Measurements from ENCODE around the gene CXCR2. TPM values are rescaled to one million over a fixed set of nuclear protein-coding genes. Genes with fewer than 3 reads are reported as not detected.
"Not testable (repeated sequence)": the region's sequence is repeated elsewhere in the genome, so short reads cannot be mapped to it uniquely, and the experiment has no call there.

The CXCR2 gene
- total RNA-seq, 2 experiments from 2014 or later = 0.22 to 0.27 TPM

- Mint-ChIP-seq H3K4me1 (ENCODE audit: low read depth) (no peaks in the 10 kb centered on the region), H3K27me3 (peaks cover 4% of the 10 kb centered on the region), H3K27ac (no peak overlapping the region), H3K9me3 (no peaks in the 10 kb centered on the region), H3K36me3 (ENCODE audit: low read depth) (no peaks in the 10 kb centered on the region), H3K4me3 (no peak overlapping the region)
- DNase-seq (no peak), ATAC-seq (no peak)
- ChIA-PET CTCF (no interaction called here), POLR2A (no interaction called here)
- intact Hi-C loops (cut with micrococcal nuclease) = no loop called here
- TF ChIP-seq CTCF (IDR thresholded peaks at IDR 0.05) = no peak
Observed at GRCh38 chr2:218091746-218092145, 34.1 kb upstream of the CXCR2 start.

- no peaks in the 10 kb centered on the region for H3K9me3 Mint-ChIP-seq
- no peaks in the 10 kb centered on the region for H3K36me3 Mint-ChIP-seq (ENCODE audit: low read depth)
- TF ChIP-seq CTCF (IDR thresholded peaks at IDR 0.05) = no peak
- POLR2A ChIA-PET = no interaction called here
- DNase-seq (no peak), ATAC-seq (no peak)
- peaks cover 5% of the 10 kb centered on the region for H3K27me3 Mint-ChIP-seq
- H3K4me3 Mint-ChIP-seq = no peak overlapping the region
- no peaks in the 10 kb centered on the region for H3K4me1 Mint-ChIP-seq (ENCODE audit: low read depth)
- CTCF ChIA-PET = no interaction called here
- intact Hi-C loops (cut with micrococcal nuclease) = no loop called here
- no peak overlapping the region for H3K27ac Mint-ChIP-seq
Observed at GRCh38 chr2:218093879-218094278, 31.9 kb upstream of the CXCR2 start.

GRCh38 chr2:218095853-218096252 is 30.0 kb upstream of the CXCR2 start:
- no peaks in the 10 kb centered on the region for H3K4me1 Mint-ChIP-seq (ENCODE audit: low read depth)
- DNase-seq (no peak), ATAC-seq (no peak)
- H3K4me3 Mint-ChIP-seq = no peak overlapping the region
- intact Hi-C loops (cut with micrococcal nuclease) = no loop called here
- ChIA-PET POLR2A (no interaction called here), CTCF (no interaction called here)
- no peak overlapping the region for H3K27ac Mint-ChIP-seq
- H3K36me3 Mint-ChIP-seq (ENCODE audit: low read depth) = no peaks in the 10 kb centered on the region
- TF ChIP-seq CTCF (IDR thresholded peaks at IDR 0.05) = no peak
- no peaks in the 10 kb centered on the region for H3K9me3 Mint-ChIP-seq
- H3K27me3 Mint-ChIP-seq = peaks cover 8% of the 10 kb centered on the region

GRCh38 chr2:218097975-218098374 is 27.9 kb upstream of the CXCR2 start:
- ChIA-PET POLR2A (no interaction called here), CTCF (no interaction called here)
- Mint-ChIP-seq H3K27me3 (peaks cover 5% of the 10 kb centered on the region), H3K36me3 (ENCODE audit: low read depth) (no peaks in the 10 kb centered on the region), H3K4me1 (ENCODE audit: low read depth) (no peaks in the 10 kb centered on the region), H3K27ac (no peak overlapping the region), H3K4me3 (no peak overlapping the region), H3K9me3 (no peaks in the 10 kb centered on the region)
- intact Hi-C loops (cut with micrococcal nuclease) = no loop called here
- TF ChIP-seq CTCF (IDR thresholded peaks at IDR 0.05) = no peak
- ATAC-seq (no peak), DNase-seq (no peak)

- H3K27ac Mint-ChIP-seq; ATAC-seq; POLR2A ChIA-PET; H3K36me3 Mint-ChIP-seq (ENCODE audit: low read depth); DNase-seq; intact Hi-C loops (cut with micrococcal nuclease); H3K4me3 Mint-ChIP-seq; H3K9me3 Mint-ChIP-seq; CTCF ChIA-PET; H3K4me1 Mint-ChIP-seq (ENCODE audit: low read depth): not testable (repeated sequence)
- H3K27me3 Mint-ChIP-seq = peaks cover 36% of the 10 kb centered on the region
Observed at GRCh38 chr2:218108834-218109233, 17.0 kb upstream of the CXCR2 start.

GRCh38 chr2:218121789-218122188 is 4.0 kb upstream of the CXCR2 start:
- H3K36me3 Mint-ChIP-seq (ENCODE audit: low read depth); ATAC-seq; H3K4me3 Mint-ChIP-seq; DNase-seq; CTCF ChIA-PET; POLR2A ChIA-PET; H3K4me1 Mint-ChIP-seq (ENCODE audit: low read depth); H3K27me3 Mint-ChIP-seq; intact Hi-C loops (cut with micrococcal nuclease); H3K27ac Mint-ChIP-seq: not testable (repeated sequence)
- peaks cover 13% of the 10 kb centered on the region for H3K9me3 Mint-ChIP-seq

GRCh38 chr2:218122286-218122685 is 3.5 kb upstream of the CXCR2 start:
- DNase-seq; H3K9me3 Mint-ChIP-seq; POLR2A ChIA-PET; H3K27ac Mint-ChIP-seq; ATAC-seq; H3K4me3 Mint-ChIP-seq; H3K27me3 Mint-ChIP-seq; H3K4me1 Mint-ChIP-seq (ENCODE audit: low read depth); H3K36me3 Mint-ChIP-seq (ENCODE audit: low read depth); intact Hi-C loops (cut with micrococcal nuclease): not testable (repeated sequence)
- CTCF ChIA-PET = interaction anchor here (1.5 kb wide), 1 partner anchor 135 kb away, joined by 3 read pairs; no protein-coding TSS in a partner anchor
